H4 (cell line): Measurements from ENCODE around the gene DNMT3A. TPM values are rescaled to one million over a fixed set of nuclear protein-coding genes. Genes with fewer than 3 reads are reported as not detected.

Source experiments
- DNase-seq: peaks from one replicate; pipeline ENCODE4 v3.0.0-alpha.2; 2015; ENCODE audit warnings: low spot score
- total RNA-seq: library from RNA; depleted of rRNA; stranded (reverse); fragments of >200 nt; shearing (Covaris generic); gene quantifications from 2 replicates; pipeline ENCODE4 v1.2.3, GENCODE V29; 2014

The DNMT3A gene
- total RNA-seq, 1 experiment from 2014 or later: 2.4 TPM

DNA sequence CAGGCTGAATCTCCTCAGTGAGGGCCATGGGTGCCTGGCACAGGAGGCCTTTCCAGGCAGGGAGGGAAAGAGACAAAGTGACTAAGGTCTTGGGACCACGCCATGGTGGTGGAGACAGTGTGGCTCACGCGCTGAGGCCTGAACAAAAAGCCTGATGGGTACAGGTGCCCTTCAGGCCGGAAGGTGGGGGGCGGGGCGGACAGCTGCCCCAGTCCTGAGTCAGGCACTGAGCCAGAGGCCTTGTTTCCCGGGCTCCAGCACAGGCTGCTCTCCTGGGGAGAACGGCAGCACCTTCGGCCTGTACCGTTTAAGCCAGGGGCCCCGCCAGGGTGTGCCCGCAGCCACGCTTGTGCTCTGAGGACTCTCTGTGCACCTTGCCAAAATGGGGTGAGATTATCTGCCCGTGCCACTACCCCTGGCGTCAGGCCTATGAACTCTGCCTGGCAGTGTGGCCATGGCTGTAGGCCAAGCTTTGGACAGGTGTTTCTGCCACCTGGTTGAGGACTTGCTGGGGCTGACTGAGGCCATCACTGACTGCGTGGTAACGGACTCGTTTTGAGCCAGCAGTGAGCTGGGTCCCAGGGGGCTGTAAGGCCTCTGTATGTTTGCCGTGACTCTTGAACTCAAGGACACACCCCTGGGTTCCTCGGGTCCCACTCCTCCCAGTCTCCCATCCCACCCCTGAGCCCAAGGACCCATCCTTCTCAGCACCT, 31.7 kb upstream of the DNMT3A start:
- no peak for DNase-seq

- no peak for DNase-seq
These were observed 30.9 kb upstream of the DNMT3A start for GRCh38 chr2:25372405-25373268.

GRCh38 chr2:25371253-25372241, 29.8 kb upstream of the DNMT3A start:
- no peak for DNase-seq

DNA sequence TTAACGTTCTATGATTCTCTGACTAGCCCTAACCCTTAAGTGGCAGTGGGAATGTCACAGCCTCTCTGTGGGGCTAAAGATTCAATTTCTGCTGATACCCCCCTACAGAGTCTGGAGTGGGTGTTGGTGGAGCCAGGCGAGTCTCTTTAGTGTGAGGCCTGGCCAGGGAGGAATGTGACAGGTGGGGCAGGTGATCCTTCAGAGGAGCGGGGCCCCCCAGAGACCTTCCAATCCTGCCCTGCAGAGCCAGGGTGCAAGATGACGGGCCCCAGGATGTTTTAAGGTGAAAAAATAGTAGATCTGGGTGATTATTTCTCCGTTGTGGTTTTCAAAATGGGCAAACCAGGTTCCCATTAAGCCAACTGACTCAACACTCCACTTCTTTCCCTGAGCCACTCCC, 28.2 kb upstream of the DNMT3A start:
- no peak for DNase-seq

DNA sequence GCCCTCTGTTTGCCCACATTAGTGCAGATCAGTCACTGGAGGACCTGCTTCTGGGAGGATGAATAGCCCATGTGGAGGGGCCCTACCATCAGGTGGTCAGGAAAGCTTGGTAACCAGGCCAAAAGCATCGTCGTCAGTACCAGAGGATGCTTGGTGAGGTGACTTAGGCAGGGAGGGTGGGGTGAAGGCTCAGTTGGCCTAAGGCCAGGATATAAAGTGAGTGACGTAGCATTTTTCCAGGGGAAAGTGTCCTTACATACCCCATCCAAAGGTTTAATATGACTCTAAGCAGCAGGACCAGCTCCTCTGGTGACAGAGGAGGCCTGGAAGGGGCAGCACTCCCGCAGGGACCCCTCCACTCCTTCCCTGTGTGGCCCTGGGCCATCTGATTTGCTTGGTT, 27.7 kb upstream of the DNMT3A start:
- no peak for DNase-seq

DNA sequence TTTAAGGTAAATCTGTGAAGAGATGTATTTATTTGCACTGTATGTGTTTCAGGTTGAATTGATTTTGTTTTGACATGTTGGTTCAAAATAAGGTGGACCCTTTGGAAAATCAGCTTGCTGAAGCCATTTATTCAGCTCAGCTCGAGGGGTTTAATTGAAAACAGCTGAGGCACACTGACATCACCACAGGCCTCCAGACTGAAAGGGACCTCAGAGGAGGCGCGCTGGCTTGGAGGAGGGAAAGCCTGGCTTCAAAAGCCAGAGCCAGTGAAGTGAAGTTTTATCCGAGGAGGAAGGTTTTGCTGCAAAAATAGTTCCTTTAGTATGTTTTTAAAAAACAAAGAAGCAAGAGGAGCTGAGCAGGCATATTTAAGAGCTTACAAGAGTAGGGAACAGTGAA, 26.9 kb upstream of the DNMT3A start:
- DNase-seq: no peak

- no peak for DNase-seq
These were observed 25.6 kb upstream of the DNMT3A start for GRCh38 chr2:25367296-25367695.

GRCh38 chr2:25366629-25367028, 24.9 kb upstream of the DNMT3A start:
- no peak for DNase-seq

GRCh38 chr2:25365241-25365640, 23.5 kb upstream of the DNMT3A start:
- no peak for DNase-seq

DNA sequence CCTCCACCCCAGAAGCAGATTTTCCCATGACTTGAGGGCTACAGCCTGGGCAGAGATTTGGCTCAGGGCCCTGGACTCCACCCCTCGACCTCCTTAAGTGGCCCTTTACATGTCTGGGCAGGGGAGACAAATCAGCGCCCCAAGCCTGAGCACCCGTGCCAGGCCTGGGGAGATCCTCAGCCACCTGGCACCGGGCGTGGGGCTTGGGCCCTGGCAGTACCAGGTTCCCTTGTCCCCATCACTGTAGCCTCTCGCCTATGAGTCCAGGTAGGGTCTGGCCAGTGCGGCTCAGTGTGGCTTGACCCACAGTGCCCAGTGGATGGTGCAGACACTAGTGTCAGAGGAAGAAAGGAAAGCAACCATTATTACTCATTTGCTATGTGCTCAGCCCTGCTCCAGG, 22.0 kb upstream of the DNMT3A start:
- no peak for DNase-seq

DNA sequence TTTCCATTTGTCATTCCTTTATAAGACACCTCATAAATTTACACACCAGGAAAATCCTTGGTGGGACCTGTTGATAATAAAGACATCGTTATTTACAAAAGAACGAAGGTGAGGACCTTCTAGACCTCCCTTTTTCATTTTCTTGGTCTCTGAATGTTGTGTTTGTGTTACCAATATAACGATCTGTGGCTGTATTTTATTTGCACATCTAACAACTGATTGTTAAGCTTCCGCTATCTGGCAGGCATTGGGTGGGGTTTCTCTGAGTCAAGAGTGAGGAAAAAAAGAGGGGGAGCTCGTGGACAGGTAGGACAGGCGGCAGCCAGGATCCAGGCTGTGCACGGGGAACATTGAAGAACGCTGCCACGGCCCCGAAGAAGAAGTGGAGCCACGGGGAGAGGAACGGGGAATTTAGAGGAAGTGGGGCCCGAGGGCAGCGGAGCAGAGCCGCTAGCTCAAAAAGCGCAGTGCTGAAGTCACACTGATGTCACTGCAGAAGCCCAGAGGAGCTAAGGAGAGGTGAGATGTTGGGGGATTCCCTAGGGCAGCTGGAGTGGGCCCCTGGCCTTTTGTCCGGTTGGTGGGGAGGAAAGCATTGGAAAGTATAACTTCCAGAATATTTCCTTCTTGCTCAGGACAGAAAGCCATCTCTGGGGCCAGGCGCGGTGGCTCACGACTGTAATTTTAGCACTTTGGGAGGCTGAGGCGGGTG, 20.9 kb upstream of the DNMT3A start:
- no peak for DNase-seq

GRCh38 chr2:25362049-25362433, 20.3 kb upstream of the DNMT3A start:
- peak; percentile 83 for DNase-seq

DNA sequence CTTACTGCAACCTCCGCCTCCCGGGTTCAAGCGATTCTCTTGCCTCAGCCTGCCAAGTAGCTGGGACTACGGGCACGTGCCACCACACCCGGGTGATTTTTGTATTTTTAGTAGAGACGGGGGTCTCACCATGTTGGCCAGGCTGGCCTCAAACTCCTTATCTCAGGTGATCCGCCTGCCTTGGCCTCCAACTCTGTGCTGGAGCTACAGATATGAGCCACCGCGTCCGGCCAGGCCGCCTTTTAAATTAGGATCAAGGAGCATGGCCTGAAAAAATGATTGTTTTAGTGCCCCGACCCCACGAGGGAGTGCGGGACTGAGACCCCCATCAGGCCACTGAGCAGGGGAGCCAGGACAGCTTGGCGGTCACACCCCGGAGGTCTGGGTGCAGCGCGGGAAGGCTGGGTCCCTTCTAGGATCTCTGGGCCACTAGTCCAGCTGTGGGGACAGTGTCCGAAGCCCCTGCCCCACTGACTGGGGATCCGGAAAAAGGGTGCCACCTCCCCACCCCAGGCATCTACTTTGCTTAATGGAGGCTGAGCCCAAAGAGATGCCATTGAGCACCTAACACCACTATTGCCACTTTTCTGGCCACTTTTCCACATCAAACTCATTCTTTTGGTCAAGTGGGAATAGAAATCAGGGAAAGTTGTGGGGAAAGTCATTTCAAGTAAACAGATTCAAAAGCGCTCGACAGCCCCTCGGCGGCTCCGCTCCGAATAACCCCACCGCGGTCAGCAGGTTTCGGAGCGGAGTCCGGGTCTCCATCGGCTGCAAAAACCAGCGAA, 19.7 kb upstream of the DNMT3A start:
- no peak for DNase-seq

- DNase-seq: no peak
These were observed 17.1 kb upstream of the DNMT3A start for GRCh38 chr2:25358836-25359235.

- no peak for DNase-seq
These were observed 16.6 kb upstream of the DNMT3A start for GRCh38 chr2:25358249-25358815.

GRCh38 chr2:25356088-25356487, 14.4 kb upstream of the DNMT3A start:
- no peak for DNase-seq

DNA sequence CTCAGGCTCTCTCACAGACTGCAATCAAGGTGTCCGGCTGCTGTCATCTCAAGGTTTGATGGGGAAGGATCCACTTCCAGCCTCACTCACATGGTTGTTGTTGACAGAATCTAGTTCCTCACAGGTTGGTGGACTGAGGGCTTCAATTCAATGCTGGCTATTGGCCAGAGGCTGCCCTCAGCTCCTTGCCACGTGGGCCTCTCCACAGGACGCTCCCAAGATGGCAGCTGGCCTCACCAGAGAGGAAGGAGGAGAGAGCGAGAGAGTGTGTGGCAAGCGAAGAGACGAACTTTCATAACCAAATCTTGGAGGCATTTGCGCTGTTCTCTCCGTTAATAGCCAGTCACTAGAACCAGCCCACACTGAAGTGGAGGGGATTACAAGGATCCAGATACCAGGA, 13.5 kb upstream of the DNMT3A start:
- no peak for DNase-seq

- DNase-seq: no peak
These were observed 12.4 kb upstream of the DNMT3A start for GRCh38 chr2:25354116-25354515.

GRCh38 chr2:25349397-25349796, 7.7 kb upstream of the DNMT3A start:
- peak; percentile 36 for DNase-seq

DNA sequence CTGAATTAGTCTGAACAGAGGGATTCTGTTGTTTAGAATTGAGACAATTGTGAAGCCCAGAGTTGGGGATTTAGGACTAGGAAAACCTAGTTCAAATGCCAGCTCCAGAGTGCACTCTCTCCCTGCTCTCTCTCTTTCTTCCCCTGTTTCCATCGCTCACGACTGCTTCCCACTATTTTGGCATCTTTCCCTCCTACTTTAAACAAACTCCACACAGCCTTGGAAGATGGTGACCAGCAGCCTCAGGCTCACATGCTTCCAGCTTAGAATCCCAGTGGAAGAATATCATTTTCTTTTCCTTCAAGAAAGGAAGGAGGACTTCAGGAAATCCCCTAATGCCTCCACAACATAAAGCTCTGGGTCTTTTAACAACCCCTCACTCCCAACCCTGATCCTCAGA, 6.1 kb upstream of the DNMT3A start:
- DNase-seq: peak; percentile 35
